H1 (cell line): ENCODE measurements around the gene TAL2. TPM values are rescaled to one million over a fixed set of nuclear protein-coding genes. Genes with fewer than 3 reads are reported as not detected.

Source experiments
- CTCF ChIA-PET: fragments of 300-600 bp; sonication (Branson Sonifier 250); formaldehyde crosslinking; loops from one replicate; lab custom pipeline; 2021; ENCODE audit not compliant: partially characterized antibody; lab: Charles Lee
- POLR2A ChIA-PET: fragments of 300-600 bp; sonication (Branson Sonifier 250); formaldehyde crosslinking; loops from one replicate; lab custom pipeline; 2021; ENCODE audit warnings: inconsistent platforms; ENCODE audit not compliant: partially characterized antibody; lab: Charles Lee
- DNase-seq, 2 experiments: peaks; one replicate each; pipeline versions ENCODE4 v3.0.0 to v3.0.0-alpha.2; 2010 to 2022; ENCODE audit warnings: low spot score in 2 of 2, low read depth in 1 of 2, mixed read lengths in 1 of 2
- FAIRE-seq: peaks from 2 replicates; lab custom pipeline; 2011; peaks lifted over from hg19 to GRCh38; lab: Jason Lieb, UNC
- H2AFZ ChIP-seq: 2 replicates; pipeline ENCODE4 v1.8.1; 2012; ENCODE audit warnings: low read length, inconsistent platforms
- H2AK5ac ChIP-seq: 2 replicates; pipeline ENCODE4 v1.6.1; 2013; ENCODE audit warnings: low read depth, low read length
- H2BK120ac ChIP-seq: replicated peaks from 2 replicates; pipeline ENCODE3; 2013; ENCODE audit warnings: low read depth, low read length, inconsistent platforms
- H2BK12ac ChIP-seq: 2 replicates; pipeline ENCODE4 v1.6.1; 2013; ENCODE audit warnings: low read depth, low read length
- H2BK15ac ChIP-seq: 2 replicates; pipeline ENCODE4 v1.6.1; 2013; ENCODE audit warnings: low read length
- H2BK20ac ChIP-seq: 2 replicates; pipeline ENCODE4 v1.6.1; 2013; ENCODE audit warnings: low read length
- H2BK5ac ChIP-seq: 2 replicates; pipeline ENCODE4 v1.6.1; 2013; ENCODE audit warnings: low read depth, low read length
- H3K14ac ChIP-seq: 2 replicates; pipeline ENCODE4 v1.6.1; 2013; ENCODE audit warnings: inconsistent platforms; ENCODE audit not compliant: insufficient read length
- H3K18ac ChIP-seq: 2 replicates; pipeline ENCODE4 v1.6.1; 2013; ENCODE audit warnings: low read length; ENCODE audit errors: extremely low read depth
- H3K23ac ChIP-seq: 2 replicates; pipeline ENCODE4 v1.6.1; 2013; ENCODE audit warnings: inconsistent platforms; ENCODE audit not compliant: insufficient read length
- H3K23me2 ChIP-seq: 2 replicates; pipeline ENCODE4 v1.6.1; 2013; ENCODE audit warnings: low read depth, low read length
- H3K27ac ChIP-seq: 2 replicates; pipeline ENCODE4 v1.6.1; 2011; ENCODE audit warnings: low read depth, low read length, inconsistent platforms
- H3K27me3 ChIP-seq, 4 experiments: replicated peaks in 1 of 4; 1 replicate in 1 of 4; 2 replicates in 3 of 4; pipeline versions ENCODE4 v1.6.1 to v1.8.1; 2011 to 2013; ENCODE audit warnings: low read length in 3 of 4, mild to moderate bottlenecking in 3 of 4, inconsistent platforms in 2 of 4, mixed read lengths in 2 of 4, moderate library complexity in 1 of 4; ENCODE audit not compliant: control insufficient read depth in 3 of 4, insufficient read depth in 3 of 4; ENCODE audit errors: extremely low read depth in 1 of 4
- H3K36me3 ChIP-seq, 4 experiments: 2 replicates each; pipeline versions ENCODE4 v1.6.1 to v1.8.1; 2011 to 2013; ENCODE audit warnings: mild to moderate bottlenecking in 4 of 4, low read length in 3 of 4, moderate library complexity in 2 of 4, control low read depth in 1 of 4, inconsistent platforms in 1 of 4; ENCODE audit not compliant: insufficient read depth in 4 of 4, control insufficient read depth in 2 of 4
- H3K4ac ChIP-seq: replicated peaks from 2 replicates; pipeline ENCODE3; 2013; ENCODE audit warnings: low read length, low read depth, mixed read lengths, inconsistent platforms; ENCODE audit not compliant: insufficient read length
- H3K4me1 ChIP-seq, 4 experiments: replicated peaks in 1 of 4; 1 replicate in 1 of 4; 2 replicates in 3 of 4; pipeline versions ENCODE4 v1.6.1 to v1.8.1; 2011 to 2013; ENCODE audit warnings: low read length in 3 of 4, inconsistent platforms in 2 of 4, mixed read lengths in 1 of 4; ENCODE audit not compliant: insufficient read depth in 4 of 4, control insufficient read depth in 3 of 4
- H3K4me2 ChIP-seq, 2 experiments: 2 replicates each; pipeline versions ENCODE4 v1.6.1 to v1.8.1; 2011 to 2013; ENCODE audit warnings: low read depth in 2 of 2, low read length in 2 of 2, control low read depth in 1 of 2, inconsistent platforms in 1 of 2, mild to moderate bottlenecking in 1 of 2; ENCODE audit not compliant: insufficient read depth in 1 of 2
- H3K4me3 ChIP-seq, 4 experiments: fragments of 200-600, 300-600 bp in 1 of 4; sonication (generic), shearing (Covaris generic), sonication (Bioruptor Twin) in 1 of 4; 2 replicates each; pipeline versions ENCODE4 v1.5.1 to v1.8.1; 2011 to 2016; ENCODE audit warnings: low read length in 4 of 4, low read depth in 3 of 4, control low read depth in 2 of 4, inconsistent platforms in 2 of 4, mild to moderate bottlenecking in 2 of 4, mixed read lengths in 1 of 4, moderate library complexity in 1 of 4; ENCODE audit not compliant: insufficient read depth in 2 of 4; ENCODE audit errors: extremely low read depth in 1 of 4
- H3K56ac ChIP-seq: replicated peaks from 2 replicates; pipeline ENCODE3; 2013; ENCODE audit warnings: low read depth, mild to moderate bottlenecking, mixed read lengths, low read length, inconsistent platforms; ENCODE audit not compliant: insufficient read length
- H3K79me1 ChIP-seq: 2 replicates; pipeline ENCODE4 v1.6.1; 2013; ENCODE audit warnings: low read depth, low read length, control low read depth
- H3K79me2 ChIP-seq, 2 experiments: 2 replicates each; pipeline versions ENCODE4 v1.6.1 to v1.8.1; 2012 to 2013; ENCODE audit warnings: low read length in 2 of 2, mild to moderate bottlenecking in 2 of 2, inconsistent platforms in 1 of 2; ENCODE audit not compliant: insufficient read depth in 2 of 2, control insufficient read depth in 1 of 2
- H3K9ac ChIP-seq, 4 experiments: replicated peaks in 1 of 4; 1 replicate in 1 of 4; 2 replicates in 3 of 4; pipeline versions ENCODE4 v1.6.1 to v1.8.1; 2011 to 2013; ENCODE audit warnings: low read depth in 3 of 4, low read length in 3 of 4, control low read depth in 2 of 4, mild to moderate bottlenecking in 2 of 4, moderate library complexity in 2 of 4, inconsistent platforms in 1 of 4; ENCODE audit errors: extremely low read depth in 1 of 4
- H3K9me3 ChIP-seq, 2 experiments: 2 replicates each; pipeline versions ENCODE4 v1.6.1 to v1.8.1; 2012 to 2013; ENCODE audit warnings: mild to moderate bottlenecking in 2 of 2, moderate library complexity in 2 of 2, control low read depth in 1 of 2, inconsistent platforms in 1 of 2, low read depth in 1 of 2, low read length in 1 of 2, mixed read lengths in 1 of 2; ENCODE audit not compliant: insufficient read depth in 2 of 2
- H4K20me1 ChIP-seq, 2 experiments: replicated peaks in 1 of 2; 2 replicates each; pipeline versions ENCODE3 to v1.8.1; 2011 to 2013; ENCODE audit warnings: inconsistent platforms in 2 of 2, low read length in 2 of 2, mild to moderate bottlenecking in 1 of 2; ENCODE audit not compliant: insufficient read depth in 2 of 2, control insufficient read depth in 1 of 2
- H4K5ac ChIP-seq: 2 replicates; pipeline ENCODE4 v1.6.1; 2013; ENCODE audit warnings: low read length, low read depth, mixed read lengths, inconsistent platforms; ENCODE audit not compliant: insufficient read length
- H4K8ac ChIP-seq: 2 replicates; pipeline ENCODE4 v1.8.0; 2013; ENCODE audit warnings: mild to moderate bottlenecking, moderate library complexity, low read length, inconsistent platforms; ENCODE audit not compliant: insufficient read depth; ENCODE audit errors: extremely low read depth
- H4K91ac ChIP-seq: replicated peaks from 2 replicates; pipeline ENCODE3; 2013; ENCODE audit warnings: low read length, mixed read lengths, inconsistent platforms; ENCODE audit not compliant: insufficient read length
- GABPA ChIP-seq: IDR thresholded peaks from 2 replicates; pipeline ENCODE4 v1.6.1; 2011; ENCODE audit warnings: mild to moderate bottlenecking, low read length, moderate library complexity, borderline replicate concordance; ENCODE audit not compliant: insufficient read depth
- HDAC2 ChIP-seq, 2 experiments: fragments of 300-600 bp in 1 of 2; sonication (generic) in 1 of 2; IDR thresholded peaks; 2 replicates each; pipeline ENCODE4 v1.6.1; 2011 to 2012; ENCODE audit warnings: low read depth in 2 of 2, low read length in 2 of 2, mild to moderate bottlenecking in 2 of 2, moderate library complexity in 2 of 2, borderline replicate concordance in 1 of 2, inconsistent platforms in 1 of 2
- JUN ChIP-seq: IDR thresholded peaks from 2 replicates; pipeline ENCODE4 v1.6.1; 2011; ENCODE audit warnings: low read depth, mild to moderate bottlenecking, improper control_type of control experiment, low read length
- JUND ChIP-seq: IDR thresholded peaks from 2 replicates; pipeline ENCODE4 v1.6.1; 2011; ENCODE audit warnings: mild to moderate bottlenecking, improper control_type of control experiment, low read length
- SIRT6 ChIP-seq: IDR thresholded peaks from one replicate; pipeline ENCODE4 v1.7.1; 2012; ENCODE audit warnings: low read length, inconsistent platforms
- SP1 ChIP-seq: IDR thresholded peaks from 2 replicates; pipeline ENCODE4 v1.6.1; 2011; ENCODE audit warnings: low read depth, low read length
- SUZ12 ChIP-seq: fragments of 200-600 bp; sonication (generic); IDR thresholded peaks from 2 replicates; pipeline ENCODE4 v1.6.1; 2012; ENCODE audit warnings: mild to moderate bottlenecking, inconsistent platforms, low read length, moderate library complexity, mixed read lengths
- WGBS, 2 experiments: shearing (Covaris generic) in 1 of 2; methylation state at CpG; one replicate each; pipeline versions ENCODE4 v1.1.6 to v1.1.7; 2013 to 2015; ENCODE audit warnings: low lambda C conversion rate in 2 of 2, mixed read lengths in 2 of 2, inconsistent platforms in 1 of 2, low coverage in 1 of 2, missing lambda C conversion rate in 1 of 2; ENCODE audit not compliant: insufficient replicate concordance in 2 of 2, insufficient coverage in 1 of 2, insufficient read length in 1 of 2; ENCODE audit errors: extremely low coverage in 1 of 2, missing lambda C conversion rate in 1 of 2; 5-methylcytosine and 5-hydroxymethylcytosine counted together
- polyA plus RNA-seq, 7 experiments: library from polyadenylated mRNA; depleted of rRNA in 3 of 7; stranded (reverse) in 5 of 7; unstranded in 2 of 7; fragments of >200 nt in 5 of 7; fragments of 200-250 nt in 2 of 7; gene quantifications; 1 replicate in 5 of 7; 2 replicates in 1 of 7; 4 replicates in 1 of 7; pipeline versions ENCODE4 v1.2.1 to v1.2.3, GENCODE V29; 2011 to 2013; ENCODE audit warnings: missing spikeins in 2 of 7, mixed read lengths in 2 of 7
- total RNA-seq: library from RNA; stranded (reverse); fragmentation: NEBNext Ultra II Directional; extraction: Animal tissue kit (Norgen Biotek cat#: 25700); gene quantifications from 2 replicates; pipeline ENCODE4 v1.2.1, GENCODE V29; 2021

The TAL2 gene
- total and polyA plus RNA-seq, 2 of the 8 experiments (the other 6 are each of a cell fraction or from before 2014, with no cell fraction given): 0.65 to 0.82 TPM

- no peaks in the 10 kb centered on the region for H3K27me3 ChIP-seq
- WGBS, 2 experiments: 74% methylated on average over 2 of the region's 2 CpGs; no CpG with 5 or more reads in 1 of the 2 experiments
- POLR2A ChIA-PET: interaction anchor here (1.0 kb wide), 2 partner anchors 12 to 13 kb away, joined by 3 read pairs; partner anchors contain the start of gene TMEM38B
- H4K91ac ChIP-seq: no peak overlapping the region
- H2BK20ac ChIP-seq: no peak overlapping the region
- CTCF ChIA-PET: interaction anchor here (0.9 to 1.0 kb wide), 3 partner anchors 11 to 33 kb away, joined by 3 to 4 read pairs (median 3); no protein-coding TSS in a partner anchor
- no peak overlapping the region for H3K4me2 ChIP-seq
- no peak overlapping the region for H2AK5ac ChIP-seq
- H3K4me3 ChIP-seq: no peak overlapping the region
- peaks cover 0 to 8% (median 7%) of the 10 kb centered on the region in 4 experiments; a peak in 5 of 7 replicates for H3K4me1 ChIP-seq
- H3K79me1 ChIP-seq: no peaks in the 10 kb centered on the region
- H3K14ac ChIP-seq: no peak overlapping the region
- H3K4ac ChIP-seq: no peak overlapping the region
- no peak overlapping the region for H4K8ac ChIP-seq
- H3K9me3 ChIP-seq: no peaks in the 10 kb centered on the region
- no peak overlapping the region for H3K9ac ChIP-seq
- no peak overlapping the region for H3K27ac ChIP-seq
- no peak overlapping the region for H2BK12ac ChIP-seq
- no peaks in the 10 kb centered on the region for H3K23me2 ChIP-seq
- no peak overlapping the region for H2BK5ac ChIP-seq
- H2BK120ac ChIP-seq: no peak overlapping the region
- H4K5ac ChIP-seq: no peak overlapping the region
- no peak for FAIRE-seq
- no peak for DNase-seq
- no peaks in the 10 kb centered on the region for H3K79me2 ChIP-seq
- no peak overlapping the region for H3K23ac ChIP-seq
- H3K36me3 ChIP-seq: no peaks in the 10 kb centered on the region
- no peak overlapping the region for H3K18ac ChIP-seq
- H2BK15ac ChIP-seq: no peak overlapping the region
- no peak overlapping the region for H2AFZ ChIP-seq
- no peak overlapping the region for H3K56ac ChIP-seq
- no peaks in the 10 kb centered on the region for H4K20me1 ChIP-seq
- TF ChIP-seq GABPA: no peak
- TF ChIP-seq HDAC2 (IDR thresholded peaks at IDR 0.05; ENCODE audit: borderline replicate concordance in 1 of 2, low read depth in 2 of 2, low read length in 2 of 2): no peak
- no peak for TF ChIP-seq SP1
- TF ChIP-seq SIRT6: no peak
- no peak for TF ChIP-seq JUND
- no peak for TF ChIP-seq JUN
- TF ChIP-seq SUZ12: no peak
These were observed 19.1 kb downstream of the TAL2 start for GRCh38 chr9:105681313-105681712.
